Measurements from ENCODE around the gene PNKD.

Gene PNKD

GRCh38 chr2:218257390-218257981 lies 12.8 kb upstream of the PNKD start:
- Mint-ChIP-seq H3K27me3 (ENCODE audit: low read depth) (no peaks in the 10 kb centered on the region), H3K4me3 (no peak overlapping the region), H3K4me1 (peaks cover 37% of the 10 kb centered on the region), H3K9me3 (no peaks in the 10 kb centered on the region), H3K27ac (peak overlapping the region; percentile 38 to 80 (median 54)), H3K36me3 (ENCODE audit: low read depth) (peaks cover 30% of the 10 kb centered on the region)
- peak; percentile 22 to 38 (median 24) for TF ChIP-seq CTCF (IDR thresholded peaks at IDR 0.05; ENCODE audit: unreplicated experiment in 3 of 3)

- Mint-ChIP-seq H3K4me3 (peak overlapping the region in 2 of 3 experiments; percentile 35 to 50), H3K27me3 (ENCODE audit: low read depth) (no peaks in the 10 kb centered on the region), H3K4me1 (peaks cover 35% of the 10 kb centered on the region), H3K27ac (peak overlapping the region; percentile 88 to 95 (median 88)), H3K36me3 (ENCODE audit: low read depth) (peaks cover 20% of the 10 kb centered on the region), H3K9me3 (no peaks in the 10 kb centered on the region)
- TF ChIP-seq CTCF (IDR thresholded peaks at IDR 0.05; ENCODE audit: unreplicated experiment in 3 of 3): no peak
Observed at GRCh38 chr2:218259099-218259961, 11.0 kb upstream of the PNKD start.

GRCh38 chr2:218260166-218260565 lies 10.2 kb upstream of the PNKD start:
- Mint-ChIP-seq H3K4me3 (no peak overlapping the region), H3K36me3 (ENCODE audit: low read depth) (peaks cover 15% of the 10 kb centered on the region), H3K27ac (peak overlapping the region; percentile 88 to 95 (median 88)), H3K27me3 (ENCODE audit: low read depth) (no peaks in the 10 kb centered on the region), H3K4me1 (peaks cover 35% of the 10 kb centered on the region), H3K9me3 (no peaks in the 10 kb centered on the region)
- no peak for TF ChIP-seq CTCF (IDR thresholded peaks at IDR 0.05; ENCODE audit: unreplicated experiment in 3 of 3)

- H3K4me1 Mint-ChIP-seq: peaks cover 35% of the 10 kb centered on the region
- no peak for TF ChIP-seq CTCF (IDR thresholded peaks at IDR 0.05; ENCODE audit: unreplicated experiment in 3 of 3)
- H3K27me3 Mint-ChIP-seq (ENCODE audit: low read depth): no peaks in the 10 kb centered on the region
- peaks cover 15% of the 10 kb centered on the region for H3K36me3 Mint-ChIP-seq (ENCODE audit: low read depth)
- no peaks in the 10 kb centered on the region for H3K9me3 Mint-ChIP-seq
- H3K27ac Mint-ChIP-seq: peak within 1 kb of the TSS; percentile 88 to 95 (median 88)
- H3K4me3 Mint-ChIP-seq: peak within 1 kb of the TSS; percentile 28 to 50 (median 50)
Observed at GRCh38 chr2:218260742-218261422, 9.4 kb upstream of the PNKD start, which contains the start of gene GPBAR1. Gene GPBAR1, plus strand, starts transcription at chr2:218261015. Its CDS starts 1,710 bp downstream, at chr2:218262725.

GRCh38 chr2:218261423-218262236 lies 8.7 kb upstream of the PNKD start:
- peaks cover 15% of the 10 kb centered on the region for H3K36me3 Mint-ChIP-seq (ENCODE audit: low read depth)
- H3K4me1 Mint-ChIP-seq: peaks cover 35% of the 10 kb centered on the region
- H3K4me3 Mint-ChIP-seq: peak overlapping the region in 1 of 3 experiments; percentile 37
- no peak for TF ChIP-seq CTCF (IDR thresholded peaks at IDR 0.05; ENCODE audit: unreplicated experiment in 3 of 3)
- H3K27me3 Mint-ChIP-seq (ENCODE audit: low read depth): no peaks in the 10 kb centered on the region
- H3K27ac Mint-ChIP-seq: peak overlapping the region; percentile 32 to 88 (median 75)
- no peaks in the 10 kb centered on the region for H3K9me3 Mint-ChIP-seq

Measured in nephron (organoid).